OCI-LY3 (cell line): ENCODE data around the gene DUSP11.
"Not testable (repeated sequence)": the region's sequence is repeated elsewhere in the genome, so short reads cannot be mapped to it uniquely, and the experiment has no call there.

ENCODE experiments used
- CTCF ChIP-seq: fragments of 200-600, 300-600 bp; sonication (generic); IDR thresholded peaks from 2 replicates; pipeline ENCODE4 v1.5.1; 2014; ENCODE audit warnings: antibody characterized with exemption, low read length, low read depth
- EZH2phosphoT487 ChIP-seq: fragments of 200-600 bp; shearing (Covaris generic); IDR thresholded peaks from 2 replicates; pipeline ENCODE4 v1.6.1; 2018; ENCODE audit warnings: antibody characterized with exemption, mixed run types, low read depth

GRCh38 chr2:73783883-73784282, 4.0 kb upstream of the DUSP11 start, which contains the start of gene C2orf78:
- not testable (repeated sequence) for TF ChIP-seq CTCF, EZH2phosphoT487
